GM18505 (cell line): Measurements from ENCODE around the gene ANKRD33B.

Experiments
- ATAC-seq: cut with Tn5 transposase; IDR thresholded peaks from one replicate; pipeline ENCODE4 v1.9.1; 2021; ENCODE audit not compliant: unreplicated experiment
- POLR2A ChIP-seq: IDR thresholded peaks from 4 replicates; pipeline ENCODE4 v1.6.1; 2011; ENCODE audit warnings: borderline replicate concordance; ENCODE audit not compliant: insufficient read depth, insufficient read length; ENCODE audit errors: extremely low read depth

Gene ANKRD33B

GRCh38 chr5:10673017-10673389 lies 109.1 kb downstream of the ANKRD33B start:
- no peak for ATAC-seq
- TF ChIP-seq POLR2A, result no peak

GRCh38 chr5:10673407-10673806 lies 109.5 kb downstream of the ANKRD33B start:
- no peak for ATAC-seq
- TF ChIP-seq POLR2A, result no peak

- no peak for TF ChIP-seq POLR2A
- ATAC-seq, result no peak
Measured at GRCh38 chr5:10674096-10674495, 110.2 kb downstream of the ANKRD33B start.

GRCh38 chr5:10674582-10674981 lies 110.7 kb downstream of the ANKRD33B start:
- ATAC-seq, result no peak
- no peak for TF ChIP-seq POLR2A

GRCh38 chr5:10675177-10675700 lies 111.4 kb downstream of the ANKRD33B start:
- ATAC-seq, result no peak
- TF ChIP-seq POLR2A, result no peak

GRCh38 chr5:10676224-10676623 lies 112.4 kb downstream of the ANKRD33B start:
- no peak for TF ChIP-seq POLR2A
- no peak for ATAC-seq

- TF ChIP-seq POLR2A, result no peak
- ATAC-seq, result no peak
Measured at GRCh38 chr5:10676946-10677345, 113.1 kb downstream of the ANKRD33B start.

- ATAC-seq, result no peak
- no peak for TF ChIP-seq POLR2A
Measured at GRCh38 chr5:10677533-10677932, 113.7 kb downstream of the ANKRD33B start.

GRCh38 chr5:10678244-10678643 lies 114.4 kb downstream of the ANKRD33B start:
- peak; percentile 16 for TF ChIP-seq POLR2A
- no peak for ATAC-seq

- TF ChIP-seq POLR2A, result no peak
- ATAC-seq, result no peak
Measured at GRCh38 chr5:10679336-10679988, 115.6 kb downstream of the ANKRD33B start.

GRCh38 chr5:10680876-10681481 lies 117.1 kb downstream of the ANKRD33B start:
- ATAC-seq, result no peak
- no peak for TF ChIP-seq POLR2A

- no peak for ATAC-seq
- TF ChIP-seq POLR2A, result no peak
Measured at GRCh38 chr5:10681731-10682679, 118.1 kb downstream of the ANKRD33B start.

- ATAC-seq, result no peak
- no peak for TF ChIP-seq POLR2A
Measured at GRCh38 chr5:10682801-10683525, 119.1 kb downstream of the ANKRD33B start.

GRCh38 chr5:10684303-10685086 lies 120.6 kb downstream of the ANKRD33B start:
- TF ChIP-seq POLR2A, result no peak

More at GRCh38 chr5:10684303-10685086, 120.6 kb downstream of the ANKRD33B start:
- peak; percentile 62 for ATAC-seq
